ENCODE results near the gene AGMO.

The AGMO gene

GRCh38 chr7:15446722-15447121, 115.1 kb downstream of the AGMO start:
- no peak for DNase-seq

- no peak for DNase-seq
Measured at GRCh38 chr7:15446280-15446679, 115.5 kb downstream of the AGMO start.

- DNase-seq: no peak
Measured at GRCh38 chr7:15441915-15442314, 119.9 kb downstream of the AGMO start.

GRCh38 chr7:15440482-15440881, 121.3 kb downstream of the AGMO start:
- no peak for DNase-seq

GRCh38 chr7:15439853-15440252, 122.0 kb downstream of the AGMO start:
- DNase-seq: no peak

- no peak for DNase-seq
Measured at GRCh38 chr7:15433151-15433550, 128.7 kb downstream of the AGMO start.

GRCh38 chr7:15430911-15431310, 130.9 kb downstream of the AGMO start:
- DNase-seq: no peak

- no peak for DNase-seq
Measured at GRCh38 chr7:15430191-15430590, 131.6 kb downstream of the AGMO start.

GRCh38 chr7:15424468-15424867, 137.3 kb downstream of the AGMO start:
- no peak for DNase-seq

- DNase-seq: no peak
Measured at GRCh38 chr7:15419596-15419995, 142.2 kb downstream of the AGMO start.

- no peak for DNase-seq
Measured at GRCh38 chr7:15418264-15418663, 143.6 kb downstream of the AGMO start.

GRCh38 chr7:15417341-15417988, 144.3 kb downstream of the AGMO start:
- DNase-seq: no peak

- no peak for DNase-seq
Measured at GRCh38 chr7:15411019-15411418, 150.8 kb downstream of the AGMO start.

GRCh38 chr7:15407910-15408309, 153.9 kb downstream of the AGMO start:
- no peak for DNase-seq

GRCh38 chr7:15403751-15404150, 158.1 kb downstream of the AGMO start:
- DNase-seq: no peak

- no peak for DNase-seq
Measured at GRCh38 chr7:15403315-15403714, 158.5 kb downstream of the AGMO start.

GRCh38 chr7:15402436-15403136, 159.2 kb downstream of the AGMO start:
- DNase-seq: no peak

- DNase-seq: no peak
Measured at GRCh38 chr7:15400440-15400839, 161.4 kb downstream of the AGMO start.

- no peak for DNase-seq
Measured at GRCh38 chr7:15399441-15399840, 162.4 kb downstream of the AGMO start.

GRCh38 chr7:15397922-15398760, 163.7 kb downstream of the AGMO start:
- no peak for DNase-seq

- DNase-seq: no peak
Measured at GRCh38 chr7:15397159-15397550, 164.7 kb downstream of the AGMO start.

- no peak for DNase-seq
Measured at GRCh38 chr7:15396210-15397158, 165.3 kb downstream of the AGMO start.

GRCh38 chr7:15389073-15389472, 172.7 kb downstream of the AGMO start:
- DNase-seq: no peak

Data from SW 1271 (cell line).